OCI-LY1 (cell line): Measurements from ENCODE around the gene DCAF7.

Experiments
- EZH2 ChIP-seq: fragments of 200-600 bp; sonication (generic), shearing (Covaris generic); IDR thresholded peaks from 2 replicates; pipeline ENCODE4 v1.8.0; 2017; ENCODE audit warnings: borderline replicate concordance, mixed run types, mild to moderate bottlenecking, antibody characterized with exemption, low read length, moderate library complexity, mixed read lengths
- TF ChIP-seq, protein P1 (sequence below): fragments of 200-600 bp; sonication (generic), shearing (Covaris generic); IDR thresholded peaks from 2 replicates; pipeline ENCODE4 v1.5.1; 2017; ENCODE audit warnings: mild to moderate bottlenecking, antibody characterized with exemption, low read length, moderate library complexity, mixed read lengths

GRCh38 chr17:63588797-63589196 lies 38.5 kb downstream of the DCAF7 start:
- TF ChIP-seq, protein P1, sequence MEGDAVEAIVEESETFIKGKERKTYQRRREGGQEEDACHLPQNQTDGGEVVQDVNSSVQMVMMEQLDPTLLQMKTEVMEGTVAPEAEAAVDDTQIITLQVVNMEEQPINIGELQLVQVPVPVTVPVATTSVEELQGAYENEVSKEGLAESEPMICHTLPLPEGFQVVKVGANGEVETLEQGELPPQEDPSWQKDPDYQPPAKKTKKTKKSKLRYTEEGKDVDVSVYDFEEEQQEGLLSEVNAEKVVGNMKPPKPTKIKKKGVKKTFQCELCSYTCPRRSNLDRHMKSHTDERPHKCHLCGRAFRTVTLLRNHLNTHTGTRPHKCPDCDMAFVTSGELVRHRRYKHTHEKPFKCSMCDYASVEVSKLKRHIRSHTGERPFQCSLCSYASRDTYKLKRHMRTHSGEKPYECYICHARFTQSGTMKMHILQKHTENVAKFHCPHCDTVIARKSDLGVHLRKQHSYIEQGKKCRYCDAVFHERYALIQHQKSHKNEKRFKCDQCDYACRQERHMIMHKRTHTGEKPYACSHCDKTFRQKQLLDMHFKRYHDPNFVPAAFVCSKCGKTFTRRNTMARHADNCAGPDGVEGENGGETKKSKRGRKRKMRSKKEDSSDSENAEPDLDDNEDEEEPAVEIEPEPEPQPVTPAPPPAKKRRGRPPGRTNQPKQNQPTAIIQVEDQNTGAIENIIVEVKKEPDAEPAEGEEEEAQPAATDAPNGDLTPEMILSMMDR = no peak
- TF ChIP-seq EZH2 = no peak
